ENCODE results near the gene GJA1.

GJA1 gene

DNA sequence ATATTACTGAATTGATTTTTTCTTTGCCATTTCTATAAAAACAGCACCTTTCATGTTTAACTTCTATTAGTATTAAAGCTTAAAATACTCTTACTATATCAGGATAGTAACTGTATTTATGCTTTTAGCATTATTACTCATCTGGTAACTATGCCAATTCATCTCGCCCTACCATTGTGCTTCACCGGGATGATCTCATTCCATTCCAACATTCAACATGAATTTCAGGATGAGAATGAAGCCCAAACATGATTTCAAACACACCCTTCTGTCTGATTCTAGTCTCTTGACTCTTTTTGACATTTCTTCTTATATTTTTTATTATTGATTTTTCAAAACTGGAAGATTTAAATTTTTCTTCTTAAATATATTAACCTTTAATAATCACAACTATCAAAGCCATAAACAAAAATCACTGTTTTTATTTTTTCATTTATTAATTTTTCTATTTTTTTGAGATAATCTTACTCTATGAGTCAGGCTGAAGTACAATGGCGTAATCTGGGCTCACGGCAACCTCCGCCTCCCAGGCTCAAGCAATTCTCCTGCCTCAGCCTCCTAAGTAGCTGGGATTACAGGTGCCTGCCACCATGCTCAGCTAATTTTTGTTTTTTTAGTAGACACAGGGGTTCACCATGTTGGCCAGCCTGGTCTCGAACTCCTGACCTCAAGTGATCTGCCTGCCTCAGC, 46.7 kb downstream of the GJA1 start:
- Histone ChIP-seq H3K4me3 (ENCODE audit: insufficient read depth in 1 of 2, low read depth in 1 of 2, low read length in 2 of 2) (no peak overlapping the region), H2BK5ac (ENCODE audit: low read depth, low read length, poor library complexity, severe bottlenecking) (no peak overlapping the region), H3K27ac (ENCODE audit: low read length, poor library complexity, severe bottlenecking) (no peak overlapping the region), H3K9me3 (ENCODE audit: control insufficient read depth, low read length) (no peaks in the 10 kb centered on the region), H3K14ac (ENCODE audit: low read length in 2 of 2) (no peak overlapping the region), H2BK15ac (ENCODE audit: low read depth, poor library complexity, severe bottlenecking) (no peak overlapping the region), H3K9ac (ENCODE audit: low read length) (no peak overlapping the region), H3K4ac (ENCODE audit: low read depth in 1 of 2, low read length in 2 of 2) (no peak overlapping the region), H4K91ac (ENCODE audit: low read length) (no peak overlapping the region), H2BK120ac (ENCODE audit: low read depth, low read length) (no peak overlapping the region), H3K36me3 (ENCODE audit: control insufficient read depth in 1 of 2, insufficient read depth in 2 of 2, low read depth in 1 of 2, low read length in 2 of 2) (no peaks in the 10 kb centered on the region), H3K4me1 (ENCODE audit: control insufficient read depth, insufficient read depth, low read depth, low read length) (peaks cover 4% of the 10 kb centered on the region), H2AK5ac (ENCODE audit: low read length, severe bottlenecking) (no peak overlapping the region), H3K23ac (ENCODE audit: low read length in 2 of 2) (no peak overlapping the region), H3K18ac (ENCODE audit: low read depth in 1 of 2, low read length in 2 of 2) (no peak overlapping the region), H4K8ac (ENCODE audit: low read length) (no peak overlapping the region), H2BK12ac (ENCODE audit: low read length in 2 of 2) (no peak overlapping the region), H2AFZ (ENCODE audit: low read depth, low read length) (no peak overlapping the region), H3K79me1 (replicated peaks; ENCODE audit: low read length, poor library complexity, severe bottlenecking) (no peaks in the 10 kb centered on the region), H3K4me2 (ENCODE audit: low read length, poor library complexity, severe bottlenecking) (no peak overlapping the region), H3K27me3 (ENCODE audit: control insufficient read depth in 1 of 2, insufficient read depth in 1 of 2, low read length in 2 of 2) (no peaks in the 10 kb centered on the region)
- WGBS, result 60% methylated on average over 6 of the region's 6 CpGs
- peak; percentile 18 for DNase-seq

GRCh38 chr6:121482751-121483150, 47.3 kb downstream of the GJA1 start:
- Histone ChIP-seq H2AK5ac (ENCODE audit: low read length, severe bottlenecking) (no peak overlapping the region), H3K23ac (ENCODE audit: low read length in 2 of 2) (no peak overlapping the region), H3K4me3 (ENCODE audit: insufficient read depth in 1 of 2, low read depth in 1 of 2, low read length in 2 of 2) (no peak overlapping the region), H3K36me3 (ENCODE audit: control insufficient read depth in 1 of 2, insufficient read depth in 2 of 2, low read depth in 1 of 2, low read length in 2 of 2) (no peaks in the 10 kb centered on the region), H3K9ac (ENCODE audit: low read length) (no peak overlapping the region), H2BK15ac (ENCODE audit: low read depth, poor library complexity, severe bottlenecking) (no peak overlapping the region), H3K18ac (ENCODE audit: low read depth in 1 of 2, low read length in 2 of 2) (no peak overlapping the region), H3K79me1 (replicated peaks; ENCODE audit: low read length, poor library complexity, severe bottlenecking) (no peaks in the 10 kb centered on the region), H3K27ac (ENCODE audit: low read length, poor library complexity, severe bottlenecking) (no peak overlapping the region), H2BK120ac (ENCODE audit: low read depth, low read length) (no peak overlapping the region), H4K91ac (ENCODE audit: low read length) (no peak overlapping the region), H3K27me3 (ENCODE audit: control insufficient read depth in 1 of 2, insufficient read depth in 1 of 2, low read length in 2 of 2) (no peaks in the 10 kb centered on the region), H3K4me1 (ENCODE audit: control insufficient read depth, insufficient read depth, low read depth, low read length) (peaks cover 4% of the 10 kb centered on the region), H3K4me2 (ENCODE audit: low read length, poor library complexity, severe bottlenecking) (no peak overlapping the region), H3K4ac (ENCODE audit: low read depth in 1 of 2, low read length in 2 of 2) (no peak overlapping the region), H3K9me3 (ENCODE audit: control insufficient read depth, low read length) (no peaks in the 10 kb centered on the region), H2BK12ac (ENCODE audit: low read length in 2 of 2) (no peak overlapping the region), H3K14ac (ENCODE audit: low read length in 2 of 2) (no peak overlapping the region), H4K8ac (ENCODE audit: low read length) (no peak overlapping the region), H2AFZ (ENCODE audit: low read depth, low read length) (no peak overlapping the region), H2BK5ac (ENCODE audit: low read depth, low read length, poor library complexity, severe bottlenecking) (no peak overlapping the region)
- no peak for DNase-seq

DNA sequence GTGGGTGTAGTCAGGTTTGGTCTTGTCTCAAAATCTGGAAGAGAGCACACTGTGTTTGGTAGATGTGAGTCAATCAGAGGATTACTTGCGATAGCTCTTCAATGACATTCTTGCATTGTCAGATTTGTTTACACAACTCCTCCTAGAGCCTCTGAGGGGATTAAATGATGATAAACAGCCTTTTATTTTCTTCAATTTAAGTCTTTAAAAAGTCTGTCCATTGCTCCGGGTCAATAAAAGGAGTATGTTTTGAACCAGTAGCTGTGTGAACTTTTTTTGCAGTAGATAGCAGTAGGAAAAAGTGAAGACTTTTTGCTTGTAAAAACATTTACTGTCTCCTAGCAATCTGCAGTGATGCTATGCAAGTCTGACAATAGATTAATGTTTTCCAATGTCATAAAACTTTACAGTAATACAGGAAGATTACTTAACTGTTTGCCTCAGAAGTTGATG, 49.9 kb downstream of the GJA1 start:
- Histone ChIP-seq H3K4ac (ENCODE audit: low read depth in 1 of 2, low read length in 2 of 2) (no peak overlapping the region), H3K14ac (ENCODE audit: low read length in 2 of 2) (no peak overlapping the region), H3K27me3 (ENCODE audit: control insufficient read depth in 1 of 2, insufficient read depth in 1 of 2, low read length in 2 of 2) (no peaks in the 10 kb centered on the region), H3K18ac (ENCODE audit: low read depth in 1 of 2, low read length in 2 of 2) (no peak overlapping the region), H3K4me2 (ENCODE audit: low read length, poor library complexity, severe bottlenecking) (no peak overlapping the region), H2BK12ac (ENCODE audit: low read length in 2 of 2) (no peak overlapping the region), H2AK5ac (ENCODE audit: low read length, severe bottlenecking) (no peak overlapping the region), H2BK15ac (ENCODE audit: low read depth, poor library complexity, severe bottlenecking) (no peak overlapping the region), H4K91ac (ENCODE audit: low read length) (no peak overlapping the region), H2AFZ (ENCODE audit: low read depth, low read length) (no peak overlapping the region), H3K36me3 (ENCODE audit: control insufficient read depth in 1 of 2, insufficient read depth in 2 of 2, low read depth in 1 of 2, low read length in 2 of 2) (no peaks in the 10 kb centered on the region), H2BK5ac (ENCODE audit: low read depth, low read length, poor library complexity, severe bottlenecking) (no peak overlapping the region), H3K23ac (ENCODE audit: low read length in 2 of 2) (no peak overlapping the region), H3K4me3 (ENCODE audit: insufficient read depth in 1 of 2, low read depth in 1 of 2, low read length in 2 of 2) (no peak overlapping the region), H3K79me1 (replicated peaks; ENCODE audit: low read length, poor library complexity, severe bottlenecking) (no peaks in the 10 kb centered on the region), H3K9ac (ENCODE audit: low read length) (peak overlapping the region; percentile 5), H3K27ac (ENCODE audit: low read length, poor library complexity, severe bottlenecking) (no peak overlapping the region), H2BK120ac (ENCODE audit: low read depth, low read length) (no peak overlapping the region), H3K4me1 (ENCODE audit: control insufficient read depth, insufficient read depth, low read depth, low read length) (no peaks in the 10 kb centered on the region), H3K9me3 (ENCODE audit: control insufficient read depth, low read length) (no peaks in the 10 kb centered on the region), H4K8ac (ENCODE audit: low read length) (no peak overlapping the region)
- 0% methylated on average over 1 of the region's 2 CpGs for WGBS
- peak; percentile 65 for DNase-seq

- no peak for DNase-seq
- H4K8ac ChIP-seq (ENCODE audit: low read length), result no peak overlapping the region
Measured at GRCh38 chr6:121491576-121491975, 56.1 kb downstream of the GJA1 start.

More at GRCh38 chr6:121491576-121491975, 56.1 kb downstream of the GJA1 start:
- Histone ChIP-seq H2BK12ac (ENCODE audit: low read length in 2 of 2) (no peak overlapping the region), H3K18ac (ENCODE audit: low read depth in 1 of 2, low read length in 2 of 2) (no peak overlapping the region), H3K4me1 (ENCODE audit: control insufficient read depth, insufficient read depth, low read depth, low read length) (no peaks in the 10 kb centered on the region), H3K4me3 (ENCODE audit: insufficient read depth in 1 of 2, low read depth in 1 of 2, low read length in 2 of 2) (no peak overlapping the region), H3K23ac (ENCODE audit: low read length in 2 of 2) (no peak overlapping the region), H2BK5ac (ENCODE audit: low read depth, low read length, poor library complexity, severe bottlenecking) (no peak overlapping the region), H3K9ac (ENCODE audit: low read length) (no peak overlapping the region), H2BK120ac (ENCODE audit: low read depth, low read length) (no peak overlapping the region), H3K14ac (ENCODE audit: low read length in 2 of 2) (no peak overlapping the region), H3K27ac (ENCODE audit: low read length, poor library complexity, severe bottlenecking) (no peak overlapping the region), H2BK15ac (ENCODE audit: low read depth, poor library complexity, severe bottlenecking) (no peak overlapping the region), H3K4me2 (ENCODE audit: low read length, poor library complexity, severe bottlenecking) (no peak overlapping the region), H3K4ac (ENCODE audit: low read depth in 1 of 2, low read length in 2 of 2) (no peak overlapping the region), H2AFZ (ENCODE audit: low read depth, low read length) (no peak overlapping the region), H2AK5ac (ENCODE audit: low read length, severe bottlenecking) (no peak overlapping the region), H3K36me3 (ENCODE audit: control insufficient read depth in 1 of 2, insufficient read depth in 2 of 2, low read depth in 1 of 2, low read length in 2 of 2) (no peaks in the 10 kb centered on the region), H3K79me1 (replicated peaks; ENCODE audit: low read length, poor library complexity, severe bottlenecking) (no peaks in the 10 kb centered on the region), H3K9me3 (ENCODE audit: control insufficient read depth, low read length) (no peaks in the 10 kb centered on the region), H4K91ac (ENCODE audit: low read length) (no peak overlapping the region), H3K27me3 (ENCODE audit: control insufficient read depth in 1 of 2, insufficient read depth in 1 of 2, low read length in 2 of 2) (no peaks in the 10 kb centered on the region)
- 94% methylated on average over 1 of the region's 1 CpG for WGBS

Data from mesenchymal stem cell (in vitro differentiated cells and primary cell).